Heart left ventricle (tissue), 16 donors: Measurements from ENCODE around the gene ROPN1L. TPM values are rescaled to one million over a fixed set of nuclear protein-coding genes. Genes with fewer than 3 reads are reported as not detected.

Experiments used
- ATAC-seq, 4 donors: fragments of 200-7000 bp; cut with Tn5 transposase; one replicate each; pipeline ENCODE4 v1.9.1; 2020 to 2022; ENCODE audit warnings: moderate library complexity in 4 of 4, mild to moderate bottlenecking in 3 of 4, moderate number of reproducible peaks in 1 of 4
- DNase-seq, 5 donors: peaks; one replicate each; pipeline ENCODE4 v3.0.0-alpha.2; 2020
- H3K27ac ChIP-seq, 12 donors: fragments of 200-600 bp; sonication (generic) in 4 of 12; one replicate each; pipeline versions ENCODE4 v1.5.0 to v1.8.0; 2016 to 2022; ENCODE audit warnings: mild to moderate bottlenecking in 2 of 12
- H3K27me3 ChIP-seq, 9 donors: fragments of 200-600 bp; sonication (generic) in 2 of 9; one replicate each; pipeline versions ENCODE4 v1.5.1 to v1.8.0; 2016 to 2022; ENCODE audit warnings: mild to moderate bottlenecking in 3 of 9
- H3K36me3 ChIP-seq, 9 donors: fragments of 200-600 bp; sonication (generic) in 2 of 9; one replicate each; pipeline versions ENCODE4 v1.5.0 to v1.8.0; 2018 to 2022; ENCODE audit warnings: mild to moderate bottlenecking in 2 of 9
- H3K4me1 ChIP-seq, 12 donors: fragments of 200-600 bp; sonication (generic) in 4 of 12; one replicate each; pipeline versions ENCODE4 v1.5.0 to v1.8.0; 2016 to 2022; ENCODE audit warnings: mild to moderate bottlenecking in 3 of 12
- H3K4me3 ChIP-seq, 12 donors: fragments of 200-600 bp; sonication (generic) in 4 of 12; one replicate each; pipeline versions ENCODE4 v1.5.0 to v1.8.0; 2017 to 2022; ENCODE audit warnings: mild to moderate bottlenecking in 9 of 12, moderate library complexity in 4 of 12
- H3K9me3 ChIP-seq, 12 donors: fragments of 200-600 bp; sonication (generic) in 4 of 12; one replicate each; pipeline versions ENCODE4 v1.5.0 to v1.8.0; 2016 to 2022; ENCODE audit warnings: mild to moderate bottlenecking in 1 of 12
- CTCF ChIP-seq, 12 donors: fragments of 200-600 bp; sonication (generic) in 4 of 12; IDR thresholded peaks; one replicate each; pipeline versions ENCODE4 v1.5.0 to v1.8.0; 2018 to 2022; ENCODE audit warnings: antibody characterized with exemption in 12 of 12, mild to moderate bottlenecking in 5 of 12
- POLR2A ChIP-seq, 2 donors: fragments of 450-650 bp; IDR thresholded peaks; one replicate each; pipeline ENCODE4 v1.6.1; 2017; ENCODE audit warnings: antibody characterized with exemption in 2 of 2, mild to moderate bottlenecking in 2 of 2, moderate library complexity in 2 of 2
- WGBS, 4 donors: extraction: QIAGEN DNeasy Blood & Tissue Kit in 2 of 4; methylation state at CpG; one replicate each; pipeline versions ENCODE4 v1.1.5 to v1.1.7; 2013 to 2018; 5-methylcytosine and 5-hydroxymethylcytosine counted together
- intact Hi-C, 10 donors: fragments of 100-400 bp; cut with DNase I; formaldehyde crosslinking; loops; one replicate each; pipeline versions ENCODE4 v1.11.1 to v1.14.2; 2022
- polyA plus RNA-seq, 2 donors: library from polyadenylated mRNA; stranded (reverse); fragments of 200-250 nt; gene quantifications; one replicate each; pipeline ENCODE4 v1.2.3, GENCODE V29; 2013
- total RNA-seq, 9 donors: library from RNA; depleted of rRNA in 2 of 9; stranded (reverse); fragments of >200 nt in 2 of 9; fragmentation: NEBNext Ultra II Directional in 3 of 9; extraction: Animal tissue kit (Norgen Biotek cat#: 25700) in 3 of 9; gene quantifications; one replicate each; pipeline versions ENCODE4 v1.1.0 to v1.2.4, GENCODE V29; 2016 to 2023
- donor health status: ischemic (EF 13 %, LVEDD 7.1; RV severe dilation, severe dysfunction).
- donor health status: healthy with polysubstance abuse.
- donor health status: DM: no; HTN: yes; CAD: no.
- donor health status: DM: no; HTN: no; CAD: no.
- donor health status: ischemic (EF 25% LVEDD 6.9; RV normal size, moderate dysfunction).
- donor health status: ischemic (EF 25% LVEDD 5.7; RV mildly dilated, moderate dysfunction).
- donor health status: healthy.
- donor health status: DM: yes; HTN: yes; CAD: no.
- donor health status: ischemic (EF 35%, LVEDD 5.7; RV mildly dilated, moderate dysfunction).
- donor health status: nonischemic (EF 11% LVEDD 7.7; RV severe dilation, severe dysfunction).
- donor health status: DM: yes; HTN: yes; CAD: no.
- donor health status: PGD.
- donor health status: ischemic (EF 29% LVEDD 5.4; RV normal size, mild dysfunction).
- donor health status: nonischemic (EF 23%, LVEDD 6.1; RV moderate dilation, normal function).

The ROPN1L gene
- total and polyA plus RNA-seq, 11 donors: 0.14 to 0.81 (median 0.46) TPM; not detected in 4

GRCh38 chr5:10456583-10457420 is 15.1 kb downstream of the ROPN1L start:
- H3K27ac ChIP-seq: peak overlapping the region in 2 of 12 donors; percentile 25 to 55
- DNase-seq (no peak), ATAC-seq (no peak)
- peaks cover 6 to 48% (median 27%) of the 10 kb centered on the region in 12 donors for H3K4me1 ChIP-seq
- H3K36me3 ChIP-seq: no peaks in the 10 kb centered on the region
- intact Hi-C loops: loop anchor here in 4 of 10 donors (2.0 to 10.0 kb wide), 5 partner anchors 105 to 398 kb away; partner anchors contain the start of genes ANKRD33B (in 4 of the 4) and DAP (in 1 of the 4)
- H3K27me3 ChIP-seq: no peaks in the 10 kb centered on the region
- no peaks in the 10 kb centered on the region for H3K9me3 ChIP-seq
- 71 to 75% (median 74%) methylated on average over 24 to 26 of the region's 26 CpGs for WGBS, 4 donors
- TF ChIP-seq CTCF (IDR thresholded peaks at IDR 0.05) (no peak), POLR2A (IDR thresholded peaks at IDR 0.05) (no peak)
- H3K4me3 ChIP-seq: no peak overlapping the region

DNA sequence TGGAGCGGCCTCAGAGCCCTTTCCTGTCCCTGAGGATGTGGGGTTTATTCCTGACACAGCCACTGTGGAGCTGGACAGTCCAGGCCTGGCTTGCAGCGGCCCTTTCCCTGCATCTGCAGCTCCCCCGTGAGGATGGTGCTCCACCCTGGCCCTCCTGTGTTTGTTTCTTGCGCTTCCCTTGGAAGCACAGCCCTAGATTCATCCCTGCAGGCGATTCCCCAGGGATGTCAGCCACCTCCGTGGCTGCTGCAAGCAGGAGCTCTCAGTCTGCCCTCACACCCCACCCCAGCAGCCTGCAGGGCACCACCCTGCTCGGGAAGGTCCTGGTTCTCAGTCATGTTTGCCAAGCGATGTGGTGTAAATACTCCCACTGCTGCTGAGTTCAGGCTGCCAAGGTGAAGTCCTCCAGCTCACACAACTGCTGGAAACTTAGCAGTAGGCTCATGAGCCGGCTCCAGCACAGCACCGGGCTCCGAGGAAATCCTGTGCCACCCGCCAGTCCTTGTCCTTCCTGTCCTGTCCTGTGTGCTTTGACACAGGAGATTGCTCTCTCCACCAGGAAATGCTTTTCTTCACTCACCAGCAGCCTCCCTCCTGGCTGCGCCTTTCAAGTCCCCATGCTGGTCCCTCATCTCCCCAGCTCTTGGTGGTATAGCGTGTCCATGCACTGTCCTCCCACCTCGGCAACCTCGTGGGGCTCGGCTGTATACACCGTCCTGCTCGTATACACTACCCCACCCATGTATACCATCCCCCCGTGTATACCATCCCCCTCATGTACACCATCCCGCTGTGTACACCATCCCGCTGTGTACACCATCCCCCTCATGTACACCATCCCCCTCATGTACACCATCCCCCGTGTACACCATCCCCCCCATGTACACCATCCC is 16.2 kb downstream of the ROPN1L start:
- no peak overlapping the region for H3K4me3 ChIP-seq
- DNase-seq (peak in 3 of 5 donors; percentile 40 to 65 (median 50)), ATAC-seq (peak; percentile 24 to 47 (median 37))
- intact Hi-C loops: loop anchor here in 4 of 10 donors (2.0 to 10.0 kb wide), 5 partner anchors 104 to 397 kb away; partner anchors contain the start of genes ANKRD33B (in 4 of the 4) and DAP (in 1 of the 4)
- no peaks in the 10 kb centered on the region for H3K9me3 ChIP-seq
- peaks cover 6 to 47% (median 26%) of the 10 kb centered on the region in 12 donors for H3K4me1 ChIP-seq
- no peaks in the 10 kb centered on the region for H3K27me3 ChIP-seq
- WGBS, 4 donors: 52 to 71% (median 53%) methylated on average over 22 to 23 of the region's 23 CpGs
- no peaks in the 10 kb centered on the region for H3K36me3 ChIP-seq
- H3K27ac ChIP-seq: peak overlapping the region in 3 of 12 donors; percentile 25 to 55 (median 39)
- TF ChIP-seq CTCF (IDR thresholded peaks at IDR 0.05) (peak in 5 of 12 donors; percentile 11 to 41 (median 19)), POLR2A (IDR thresholded peaks at IDR 0.05) (no peak)

GRCh38 chr5:10459080-10460055 is 17.7 kb downstream of the ROPN1L start:
- Histone ChIP-seq H3K27me3 (no peaks in the 10 kb centered on the region), H3K27ac (peak overlapping the region in 2 of 12 donors; percentile 65 to 70), H3K4me1 (peaks cover 6 to 43% (median 25%) of the 10 kb centered on the region in 12 donors), H3K9me3 (no peaks in the 10 kb centered on the region), H3K36me3 (no peaks in the 10 kb centered on the region), H3K4me3 (no peak overlapping the region)
- DNase-seq (no peak), ATAC-seq (no peak)
- intact Hi-C loops: loop anchor here in 5 of 10 donors (5.0 to 10.0 kb wide), 5 partner anchors 95 to 395 kb away; partner anchors contain the start of genes ANKRD33B (in 3 of the 5) and DAP (in 1 of the 5)
- no peak for TF ChIP-seq CTCF (IDR thresholded peaks at IDR 0.05)
- TF ChIP-seq POLR2A (IDR thresholded peaks at IDR 0.05): no peak
- WGBS, 4 donors: 82 to 91% (median 85%) methylated on average over 18 to 19 of the region's 19 CpGs
